DOHH2 (cell line): ENCODE measurements around the gene SETX.

Source experiments
- H3F3A ChIP-seq: fragments of 200-600 bp; sonication (generic), shearing (Covaris generic); 2 replicates; pipeline ENCODE4 v1.6.0; 2016; ENCODE audit warnings: antibody characterized with exemption, mild to moderate bottlenecking; ENCODE audit not compliant: control insufficient read depth, insufficient read depth
- H3K27ac ChIP-seq: fragments of 200-600 bp; sonication (generic); 2 replicates; pipeline ENCODE4 v1.5.1; 2014; ENCODE audit warnings: low read depth, mild to moderate bottlenecking, low read length, moderate library complexity
- H3K27me3 ChIP-seq: fragments of 200-600 bp; sonication (generic); 2 replicates; pipeline ENCODE4 v1.6.1; 2014; ENCODE audit warnings: mild to moderate bottlenecking, low read length, mixed read lengths; ENCODE audit not compliant: control insufficient read depth
- H3K36me3 ChIP-seq: fragments of 200-600 bp; sonication (generic); 2 replicates; pipeline ENCODE4 v1.6.1; 2014; ENCODE audit warnings: mild to moderate bottlenecking, low read length, moderate library complexity, mixed read lengths; ENCODE audit not compliant: control insufficient read depth
- H3K4me1 ChIP-seq: fragments of 200-600 bp; sonication (generic); 2 replicates; pipeline ENCODE4 v1.6.1; 2014; ENCODE audit warnings: mild to moderate bottlenecking, low read length, mixed read lengths; ENCODE audit not compliant: control insufficient read depth
- H3K4me2 ChIP-seq: fragments of 200-600 bp; sonication (generic); 2 replicates; pipeline ENCODE4 v1.6.0; 2014; ENCODE audit warnings: mild to moderate bottlenecking, low read length, moderate library complexity
- H3K4me3 ChIP-seq: fragments of 200-600 bp; sonication (generic); 2 replicates; pipeline ENCODE4 v1.5.1; 2014; ENCODE audit warnings: mild to moderate bottlenecking, low read length, mixed read lengths
- H3K79me2 ChIP-seq: fragments of 200-600 bp; sonication (generic); 2 replicates; pipeline ENCODE4 v1.6.1; 2014; ENCODE audit warnings: mild to moderate bottlenecking, low read length, mixed read lengths; ENCODE audit not compliant: control insufficient read depth
- H3K9me2 ChIP-seq: fragments of 200-600 bp; sonication (generic); replicated peaks from 2 replicates; pipeline ENCODE4 v1.6.1; 2014; ENCODE audit warnings: mild to moderate bottlenecking, low read length, mixed read lengths; ENCODE audit not compliant: control insufficient read depth
- H3K9me3 ChIP-seq: fragments of 200-600 bp; sonication (generic); 2 replicates; pipeline ENCODE4 v1.6.1; 2014; ENCODE audit warnings: antibody characterized with exemption, low read length, mixed read lengths; ENCODE audit not compliant: control insufficient read depth, insufficient read depth
- H4K20me1 ChIP-seq: fragments of 200-600 bp; sonication (generic); 2 replicates; pipeline ENCODE4 v1.6.0; 2014; ENCODE audit warnings: low read depth, mild to moderate bottlenecking, antibody characterized with exemption, low read length, moderate library complexity; ENCODE audit not compliant: control insufficient read depth, insufficient read depth
- EZH2phosphoT487 ChIP-seq: fragments of 200-600 bp; sonication (generic); IDR thresholded peaks from 2 replicates; pipeline ENCODE4 v1.6.1; 2017; ENCODE audit warnings: borderline replicate concordance, mild to moderate bottlenecking, antibody characterized with exemption, low read length, moderate library complexity, mixed read lengths
- TF ChIP-seq, protein P1 (sequence below): fragments of 200-600 bp; sonication (generic); IDR thresholded peaks from one replicate; pipeline ENCODE4 v1.5.1; 2014; ENCODE audit warnings: antibody characterized with exemption, mild to moderate bottlenecking, low read depth, low read length; ENCODE audit not compliant: poor library complexity, severe bottlenecking

Gene SETX

DNA sequence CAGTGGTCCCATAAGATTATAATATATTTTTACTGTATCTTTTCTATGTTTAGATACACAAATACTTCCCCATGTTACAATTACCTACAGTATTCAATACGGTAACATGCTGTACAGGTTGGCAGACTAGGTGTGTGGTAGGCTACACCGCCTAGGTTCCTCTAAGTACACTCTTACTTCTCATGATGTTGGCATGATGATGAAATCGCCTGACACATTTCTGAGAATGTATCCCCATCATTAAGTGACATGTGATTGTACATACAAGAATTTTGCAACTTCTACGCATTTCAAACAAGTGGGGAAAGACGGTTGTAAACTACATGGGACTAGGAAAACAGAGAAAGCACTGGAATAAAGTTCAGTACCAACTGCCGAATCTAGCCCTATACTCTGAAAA, 53.3 kb downstream of the SETX start:
- Histone ChIP-seq H3K4me1 (no peaks in the 10 kb centered on the region), H3F3A (peaks cover 12% of the 10 kb centered on the region), H3K79me2 (peaks cover 17% of the 10 kb centered on the region), H3K4me2 (no peak overlapping the region), H3K27ac (no peak overlapping the region), H3K4me3 (no peak overlapping the region), H3K9me2 (no peaks in the 10 kb centered on the region), H4K20me1 (no peaks in the 10 kb centered on the region), H3K9me3 (no peaks in the 10 kb centered on the region), H3K27me3 (no peaks in the 10 kb centered on the region), H3K36me3 (peaks cover 74% of the 10 kb centered on the region)
- no peak for TF ChIP-seq EZH2phosphoT487
- TF ChIP-seq, protein P1, sequence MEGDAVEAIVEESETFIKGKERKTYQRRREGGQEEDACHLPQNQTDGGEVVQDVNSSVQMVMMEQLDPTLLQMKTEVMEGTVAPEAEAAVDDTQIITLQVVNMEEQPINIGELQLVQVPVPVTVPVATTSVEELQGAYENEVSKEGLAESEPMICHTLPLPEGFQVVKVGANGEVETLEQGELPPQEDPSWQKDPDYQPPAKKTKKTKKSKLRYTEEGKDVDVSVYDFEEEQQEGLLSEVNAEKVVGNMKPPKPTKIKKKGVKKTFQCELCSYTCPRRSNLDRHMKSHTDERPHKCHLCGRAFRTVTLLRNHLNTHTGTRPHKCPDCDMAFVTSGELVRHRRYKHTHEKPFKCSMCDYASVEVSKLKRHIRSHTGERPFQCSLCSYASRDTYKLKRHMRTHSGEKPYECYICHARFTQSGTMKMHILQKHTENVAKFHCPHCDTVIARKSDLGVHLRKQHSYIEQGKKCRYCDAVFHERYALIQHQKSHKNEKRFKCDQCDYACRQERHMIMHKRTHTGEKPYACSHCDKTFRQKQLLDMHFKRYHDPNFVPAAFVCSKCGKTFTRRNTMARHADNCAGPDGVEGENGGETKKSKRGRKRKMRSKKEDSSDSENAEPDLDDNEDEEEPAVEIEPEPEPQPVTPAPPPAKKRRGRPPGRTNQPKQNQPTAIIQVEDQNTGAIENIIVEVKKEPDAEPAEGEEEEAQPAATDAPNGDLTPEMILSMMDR: no peak

DNA sequence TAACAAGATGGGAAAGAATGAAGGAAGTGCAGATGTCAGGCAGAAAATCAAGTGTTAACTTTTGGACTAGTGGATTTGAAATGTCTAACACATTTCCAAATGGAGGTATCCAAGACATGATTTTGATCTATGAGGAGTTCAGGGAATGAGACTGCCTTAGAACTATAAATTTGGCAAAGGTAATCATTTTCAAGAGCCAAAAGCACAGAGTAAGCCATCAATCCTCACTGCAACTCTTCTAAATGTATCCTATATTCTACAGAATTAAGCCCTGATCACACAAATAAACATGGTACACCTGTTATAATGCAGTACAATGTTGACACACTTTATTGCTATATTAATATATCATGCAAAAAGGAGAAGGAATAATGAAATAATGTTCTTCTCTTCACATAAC, 55.6 kb downstream of the SETX start:
- TF ChIP-seq, protein P1: no peak
- no peak for TF ChIP-seq EZH2phosphoT487
- peaks cover 83% of the 10 kb centered on the region for H3K36me3 ChIP-seq
- H3K79me2 ChIP-seq: peaks cover 13% of the 10 kb centered on the region

DNA sequence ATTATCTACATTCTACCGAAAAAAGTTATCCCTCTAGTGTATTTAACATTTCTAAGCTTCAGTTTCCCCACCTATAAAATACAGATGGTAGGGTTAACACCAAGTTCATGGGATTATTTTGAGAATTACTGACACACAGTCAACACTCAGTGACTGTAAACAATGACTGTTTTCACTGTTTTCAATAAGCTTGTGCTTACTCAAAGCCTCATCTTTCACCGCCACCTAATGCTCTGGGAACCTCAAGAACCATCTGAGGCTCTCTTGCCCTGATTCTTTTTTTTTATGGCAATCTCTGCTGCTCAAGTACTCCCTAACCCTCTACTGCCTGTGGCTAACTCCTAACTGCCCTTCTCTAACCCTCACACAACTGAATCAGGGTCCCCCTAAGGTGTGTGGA, 59.6 kb downstream of the SETX start:
- H3K4me1 ChIP-seq: no peaks in the 10 kb centered on the region
- no peaks in the 10 kb centered on the region for H3K9me2 ChIP-seq
- TF ChIP-seq, protein P1: no peak
- TF ChIP-seq EZH2phosphoT487: no peak
- H3K4me3 ChIP-seq: no peak overlapping the region
- H3K27ac ChIP-seq: no peak overlapping the region
- H3K9me3 ChIP-seq: no peaks in the 10 kb centered on the region
- no peaks in the 10 kb centered on the region for H3K27me3 ChIP-seq
- H3K36me3 ChIP-seq: peaks cover 81% of the 10 kb centered on the region
- peaks cover 5% of the 10 kb centered on the region; the same call in 1 of the 2 replicates for H3K79me2 ChIP-seq
- no peaks in the 10 kb centered on the region for H4K20me1 ChIP-seq
- H3F3A ChIP-seq: peaks cover 2% of the 10 kb centered on the region; the same call in 1 of the 2 replicates
- H3K4me2 ChIP-seq: no peak overlapping the region

More for the DNA sequence above, 55.6 kb downstream of the SETX start:
- H3K4me1 ChIP-seq: no peaks in the 10 kb centered on the region
- no peak overlapping the region for H3K4me2 ChIP-seq
- no peak overlapping the region for H3K27ac ChIP-seq
- H3K4me3 ChIP-seq: no peak overlapping the region
- no peaks in the 10 kb centered on the region for H3K27me3 ChIP-seq
- H4K20me1 ChIP-seq: no peaks in the 10 kb centered on the region
- H3F3A ChIP-seq: peaks cover 6% of the 10 kb centered on the region; the same call in 1 of the 2 replicates
- no peaks in the 10 kb centered on the region for H3K9me3 ChIP-seq
- H3K9me2 ChIP-seq: no peaks in the 10 kb centered on the region
